Endothelial cell of umbilical vein (primary cell): Measurements from ENCODE around the gene CPXM2. TPM values are rescaled to one million over a fixed set of nuclear protein-coding genes. Genes with fewer than 3 reads are reported as not detected.

Experiments
- BruUV-seq: library from RNA; stranded (reverse); fragments of 400-500 nt; replicated peaks from 2 replicates; lab custom pipeline; 2021; lab: Mats Ljungman, UMichigan
- CTCF ChIA-PET: fragments of 300-600, 350-600 bp; sonication (Branson Sonifier 250); formaldehyde crosslinking; loops from one replicate; lab custom pipeline; 2021; ENCODE audit warnings: antibody characterized with exemption, inconsistent platforms; lab: Charles Lee
- POLR2A ChIA-PET: fragments of 300-600, 350-600 bp; sonication (Branson Sonifier 250); formaldehyde crosslinking; loops from one replicate; lab custom pipeline; 2021; ENCODE audit warnings: antibody characterized with exemption, inconsistent platforms; lab: Charles Lee
- DNase-seq: peaks from one replicate; pipeline ENCODE4 v3.0.0-alpha.2; 2011; ENCODE audit warnings: low read depth, low spot score
- FAIRE-seq: peaks from 2 replicates; lab custom pipeline; 2011; peaks lifted over from hg19 to GRCh38; lab: Jason Lieb, UNC
- H2AFZ ChIP-seq: 2 replicates; pipeline ENCODE4 v1.6.0; 2012; ENCODE audit warnings: low read depth, low read length, control low read depth, inconsistent platforms
- H3K27ac ChIP-seq: 2 replicates; pipeline ENCODE4 v1.5.1; 2011; ENCODE audit warnings: low read depth, mild to moderate bottlenecking, control low read depth, low read length, moderate library complexity; ENCODE audit not compliant: insufficient read depth
- H3K27me3 ChIP-seq, 2 experiments: 2 replicates each; pipeline versions ENCODE4 v1.6.0 to v1.6.1; 2011; ENCODE audit warnings: low read length in 2 of 2, mixed read lengths in 1 of 2; ENCODE audit not compliant: control insufficient read depth in 2 of 2, insufficient read depth in 2 of 2
- H3K36me3 ChIP-seq, 2 experiments: 2 replicates in 1 of 2; 3 replicates in 1 of 2; pipeline ENCODE4 v1.5.1; 2011; ENCODE audit warnings: low read length in 2 of 2, mild to moderate bottlenecking in 1 of 2, moderate library complexity in 1 of 2; ENCODE audit not compliant: control insufficient read depth in 2 of 2, insufficient read depth in 2 of 2; ENCODE audit errors: extremely low read depth in 1 of 2
- H3K4me1 ChIP-seq: 3 replicates; pipeline ENCODE4 v1.5.1; 2011; ENCODE audit warnings: mild to moderate bottlenecking, low read length; ENCODE audit not compliant: control insufficient read depth, insufficient read depth; ENCODE audit errors: extremely low read depth
- H3K4me2 ChIP-seq: 2 replicates; pipeline ENCODE4 v1.6.1; 2011; ENCODE audit warnings: low read length, control low read depth, mixed read lengths; ENCODE audit not compliant: insufficient read depth
- H3K4me3 ChIP-seq, 3 experiments: fragments of 200-600 bp in 1 of 3; sonication (generic), shearing (Covaris generic) in 1 of 3; replicated peaks in 1 of 3; 2 replicates each; pipeline ENCODE4 v1.5.1; 2011 to 2016; ENCODE audit warnings: control low read depth in 3 of 3, low read length in 3 of 3, mild to moderate bottlenecking in 2 of 3, inconsistent platforms in 1 of 3, low read depth in 1 of 3, moderate library complexity in 1 of 3; ENCODE audit not compliant: insufficient read depth in 1 of 3
- H3K79me2 ChIP-seq: 2 replicates; pipeline ENCODE4 v1.6.0; 2012; ENCODE audit warnings: low read length, inconsistent platforms; ENCODE audit not compliant: control insufficient read depth, insufficient read depth
- H3K9ac ChIP-seq: replicated peaks from 2 replicates; pipeline ENCODE3; 2011; ENCODE audit warnings: low read length, control low read depth; ENCODE audit not compliant: insufficient read depth; ENCODE audit errors: extremely low read depth
- H3K9me1 ChIP-seq: replicated peaks from 3 replicates; pipeline ENCODE4 v1.6.0; 2011; ENCODE audit warnings: mild to moderate bottlenecking, low read length; ENCODE audit not compliant: control insufficient read depth, insufficient read depth; ENCODE audit errors: extremely low read depth
- H3K9me3 ChIP-seq: replicated peaks from 2 replicates; pipeline ENCODE4 v1.5.1; 2012; ENCODE audit warnings: low read length, inconsistent platforms; ENCODE audit not compliant: control insufficient read depth, insufficient read depth
- H4K20me1 ChIP-seq: replicated peaks from 2 replicates; pipeline ENCODE3; 2011; ENCODE audit warnings: mild to moderate bottlenecking, low read length; ENCODE audit not compliant: control insufficient read depth, insufficient read depth; ENCODE audit errors: extremely low read depth
- EZH2 ChIP-seq: IDR thresholded peaks from 2 replicates; pipeline ENCODE4 v1.6.1; 2012; ENCODE audit warnings: borderline replicate concordance, low read depth, mild to moderate bottlenecking, moderate library complexity, low read length, inconsistent platforms; ENCODE audit not compliant: severe bottlenecking
- FOS ChIP-seq: IDR thresholded peaks from 2 replicates; pipeline ENCODE4 v1.6.1; 2011; ENCODE audit warnings: mild to moderate bottlenecking, low read length, moderate library complexity, borderline replicate concordance; ENCODE audit not compliant: insufficient read depth
- GATA2 ChIP-seq: IDR thresholded peaks from 2 replicates; pipeline ENCODE4 v1.7.0; 2011; ENCODE audit warnings: low read depth, mild to moderate bottlenecking, moderate library complexity, mixed read lengths, low read length; ENCODE audit not compliant: insufficient read length, insufficient read depth
- JUN ChIP-seq: IDR thresholded peaks from 2 replicates; pipeline ENCODE4 v1.6.1; 2011; ENCODE audit warnings: borderline replicate concordance, low read depth; ENCODE audit not compliant: insufficient read length, insufficient read depth
- MYC ChIP-seq: IDR thresholded peaks from one replicate; pipeline ENCODE4 v1.6.1; 2011; ENCODE audit warnings: mild to moderate bottlenecking, low read depth, low read length
- POLR2A ChIP-seq: IDR thresholded peaks from 2 replicates; pipeline ENCODE4 v1.6.1; 2012; ENCODE audit warnings: low read depth, mild to moderate bottlenecking, control low read depth, low read length
- dilution Hi-C: fragments of 300-500 bp; cut with MboI; formaldehyde crosslinking; loops from one replicate; pipeline ENCODE4 v1.15.0; 2019; ENCODE audit warnings: low sequenced_read_pairs; ENCODE audit not compliant: extremely low pct_ligation_motif_present
- intact Hi-C: fragments of 100-400 bp; cut with micrococcal nuclease; formaldehyde crosslinking; loops from one replicate; pipeline ENCODE4 v1.10.0; 2022
- polyA plus RNA-seq, 4 experiments: library from polyadenylated mRNA; depleted of rRNA in 3 of 4; stranded (reverse) in 3 of 4; unstranded in 1 of 4; fragments of >200 nt; gene quantifications; 2 replicates each; pipeline versions ENCODE4 v1.2.1 to v1.2.3, GENCODE V29; 2011 to 2012; ENCODE audit warnings: missing spikeins in 1 of 4
- total RNA-seq: library from RNA; stranded (reverse); gene quantifications from 2 replicates; pipeline ENCODE4 v1.2.3, GENCODE V29; 2021
- TF ChIP-seq, protein P1 (sequence below): IDR thresholded peaks from 2 replicates; pipeline ENCODE4 v1.6.1; 2011; ENCODE audit not compliant: insufficient read depth, insufficient read length

The CPXM2 gene
- total and polyA plus RNA-seq, 2 donors (not counting 3 experiments of a cell fraction or from before 2014, with no cell fraction given), result 1.8 to 2.7 TPM

DNA sequence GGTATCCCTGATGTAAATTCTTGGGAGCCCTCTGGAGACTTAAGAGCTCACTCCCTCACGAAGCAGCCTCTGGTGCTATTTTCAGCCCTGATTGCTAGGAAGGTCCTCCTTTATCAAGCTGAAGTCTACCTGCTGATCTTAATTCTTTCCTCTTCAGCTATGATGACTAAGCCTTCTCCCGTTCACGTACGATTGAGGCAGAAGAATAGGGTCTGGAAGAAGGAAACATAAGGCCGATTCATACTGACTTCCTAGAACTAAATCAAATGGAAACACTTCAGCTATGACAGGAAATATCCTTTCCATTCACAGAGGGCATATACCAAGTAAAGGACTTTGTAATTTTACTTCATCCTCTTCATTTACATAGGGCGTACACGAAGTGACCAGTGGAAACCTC, 107.0 kb downstream of the CPXM2 start:
- H3K9me1 ChIP-seq, result no peaks in the 10 kb centered on the region
- H3K4me1 ChIP-seq, result no peaks in the 10 kb centered on the region
- no peaks in the 10 kb centered on the region for H4K20me1 ChIP-seq
- no peaks in the 10 kb centered on the region for H3K79me2 ChIP-seq
- TF ChIP-seq POLR2A (no peak), JUN (peak; percentile 39)
- H3K4me2 ChIP-seq, result no peak overlapping the region
- H2AFZ ChIP-seq, result no peak overlapping the region
- no peak overlapping the region for H3K4me3 ChIP-seq
- no peak overlapping the region for H3K27ac ChIP-seq
- CTCF ChIA-PET, result no interaction called here
- FAIRE-seq (no peak), DNase-seq (peak; percentile 72)
- POLR2A ChIA-PET, result no interaction called here
- dilution Hi-C loops (no loop called here), intact Hi-C loops (no loop called here)
- no TSS peak for BruUV-seq
- H3K9ac ChIP-seq, result no peak overlapping the region
- no peaks in the 10 kb centered on the region for H3K36me3 ChIP-seq
- H3K9me3 ChIP-seq, result no peaks in the 10 kb centered on the region
- no peaks in the 10 kb centered on the region for H3K27me3 ChIP-seq

DNA sequence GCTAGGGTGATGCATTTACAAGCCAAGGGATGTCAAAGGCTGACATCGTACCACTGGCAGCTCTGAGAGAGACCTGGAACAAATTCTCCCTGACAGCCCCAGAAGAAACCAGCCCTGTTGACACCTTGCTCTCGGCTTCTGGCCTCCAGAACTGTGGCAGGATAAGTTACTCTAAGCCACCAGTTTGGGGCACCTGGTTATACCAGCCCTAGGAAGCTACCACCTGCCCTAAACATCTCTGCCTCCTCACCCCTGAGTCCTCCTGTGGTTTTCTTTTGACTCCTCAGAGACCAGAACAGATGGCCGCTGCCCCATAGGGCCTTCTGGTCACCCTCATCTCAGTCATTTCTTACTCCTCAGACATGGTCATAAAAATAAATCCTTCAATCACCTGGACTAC, 107.4 kb downstream of the CPXM2 start:
- Histone ChIP-seq H3K9me3 (no peaks in the 10 kb centered on the region), H3K36me3 (no peaks in the 10 kb centered on the region), H3K9ac (no peak overlapping the region), H3K27me3 (no peaks in the 10 kb centered on the region), H3K79me2 (no peaks in the 10 kb centered on the region), H4K20me1 (no peaks in the 10 kb centered on the region), H2AFZ (no peak overlapping the region), H3K9me1 (no peaks in the 10 kb centered on the region), H3K4me3 (no peak overlapping the region), H3K4me2 (no peak overlapping the region), H3K27ac (no peak overlapping the region), H3K4me1 (no peaks in the 10 kb centered on the region)
- DNase-seq, result no peak
- POLR2A ChIA-PET, result no interaction called here
- dilution Hi-C loops, result no loop called here
- CTCF ChIA-PET, result no interaction called here
- TF ChIP-seq, protein P1, sequence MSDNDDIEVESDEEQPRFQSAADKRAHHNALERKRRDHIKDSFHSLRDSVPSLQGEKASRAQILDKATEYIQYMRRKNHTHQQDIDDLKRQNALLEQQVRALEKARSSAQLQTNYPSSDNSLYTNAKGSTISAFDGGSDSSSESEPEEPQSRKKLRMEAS, result no peak
- TF ChIP-seq FOS, result no peak
- no peak for TF ChIP-seq GATA2
- TF ChIP-seq MYC, result no peak
- no peak for TF ChIP-seq JUN
- TF ChIP-seq EZH2, result no peak
- no peak for FAIRE-seq
- no TSS peak for BruUV-seq
- intact Hi-C loops, result no loop called here
